Stimulated activated CD8-positive, alpha-beta memory T cell treated with anti-CD3 and anti-CD28 coated beads, Interleukin-15, amount 100 ng/mL, for 24 hours (primary cell): Measurements from ENCODE around the gene OSTN.
"Not testable (repeated sequence)": the region's sequence is repeated elsewhere in the genome, so short reads cannot be mapped to it uniquely, and the experiment has no call there.

Source experiments
- DNase-seq: peaks from one replicate; pipeline ENCODE4 v3.0.0-alpha.2; 2020; ENCODE audit warnings: low read depth

Gene OSTN, protein sequence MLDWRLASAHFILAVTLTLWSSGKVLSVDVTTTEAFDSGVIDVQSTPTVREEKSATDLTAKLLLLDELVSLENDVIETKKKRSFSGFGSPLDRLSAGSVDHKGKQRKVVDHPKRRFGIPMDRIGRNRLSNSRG

DNA sequence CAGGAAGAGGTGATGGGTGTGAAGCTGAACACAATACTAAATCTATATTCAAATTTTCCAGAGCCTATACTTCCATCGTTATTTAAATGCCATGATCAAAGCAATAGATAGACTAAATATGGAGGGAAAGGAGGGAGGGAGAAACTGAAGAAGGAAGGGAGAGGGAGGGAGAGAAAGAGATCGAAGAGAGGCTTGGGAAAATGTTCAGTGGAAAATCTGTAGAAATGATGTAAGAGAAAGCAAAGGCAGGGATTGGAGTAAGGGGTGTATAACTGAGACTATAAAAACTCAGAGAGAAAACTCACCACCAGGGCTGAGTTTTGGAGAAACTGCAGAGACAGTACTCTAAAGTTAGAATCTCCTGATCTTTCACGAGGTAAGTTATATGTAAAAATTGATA, at the start of gene OSTN:
TSS of gene OSTN (plus strand) at position 310 of the 400 bp plus-strand sequence. CDS start 13,292 bp downstream, outside the sequence.
- DNase-seq = no peak

DNA sequence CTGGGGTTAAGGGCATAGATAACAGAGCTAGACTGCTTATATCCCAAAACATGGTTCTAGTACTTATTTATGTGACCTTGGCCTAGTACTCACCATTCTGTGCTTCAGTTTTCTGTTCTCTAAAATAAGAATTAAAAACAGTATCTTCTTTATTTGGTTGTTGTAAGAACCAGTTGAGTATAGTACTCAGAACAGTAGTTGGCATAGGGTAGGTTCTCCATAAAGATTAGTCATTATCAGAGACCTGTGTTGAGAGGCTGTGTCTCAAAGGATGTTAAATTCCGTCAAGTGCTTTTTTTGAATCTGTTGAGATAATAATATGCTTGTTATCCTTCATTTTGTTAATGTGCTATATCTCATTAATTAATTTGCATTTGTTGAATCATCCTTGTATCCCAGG, 47.4 kb upstream of the OSTN start:
- no peak for DNase-seq

DNA sequence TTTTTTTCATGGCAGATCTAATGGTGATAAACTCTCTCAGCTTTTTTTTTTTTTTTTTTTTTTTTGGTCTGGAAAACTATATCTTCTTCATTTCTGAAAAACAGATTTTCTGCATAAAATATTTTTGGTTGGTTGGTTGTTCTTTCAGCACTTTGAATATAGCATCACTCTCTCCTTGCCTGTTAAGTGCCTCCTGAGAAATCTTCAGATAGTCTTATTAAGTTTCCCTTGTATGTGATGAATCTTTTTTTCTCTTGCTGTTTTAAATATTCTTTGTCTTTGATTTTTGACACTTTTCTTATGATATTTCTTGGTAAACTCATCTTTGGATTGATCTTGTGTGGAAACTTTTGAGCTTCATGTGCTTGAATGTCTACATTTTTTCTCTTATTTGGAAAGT, 44.2 kb upstream of the OSTN start:
- no peak for DNase-seq

DNA sequence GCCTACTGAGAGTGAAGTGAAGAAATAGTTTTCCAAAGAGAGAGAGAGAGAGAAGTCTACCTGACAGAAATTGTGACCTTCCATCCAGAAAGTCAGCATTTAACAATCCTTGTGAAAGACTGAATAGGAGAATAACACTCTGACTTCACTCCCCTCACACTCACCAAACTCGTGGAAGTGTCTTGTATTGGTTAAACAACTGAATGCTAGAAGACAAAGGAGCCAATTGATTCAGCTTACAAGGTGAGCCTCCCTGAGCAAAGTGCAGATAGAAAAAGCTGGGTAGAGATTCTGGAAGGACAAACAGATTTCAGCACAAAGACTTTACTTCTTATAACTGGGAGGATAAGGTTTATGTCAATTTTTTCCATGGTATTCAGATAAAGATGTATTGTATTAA, 40.8 kb upstream of the OSTN start:
- no peak for DNase-seq

DNA sequence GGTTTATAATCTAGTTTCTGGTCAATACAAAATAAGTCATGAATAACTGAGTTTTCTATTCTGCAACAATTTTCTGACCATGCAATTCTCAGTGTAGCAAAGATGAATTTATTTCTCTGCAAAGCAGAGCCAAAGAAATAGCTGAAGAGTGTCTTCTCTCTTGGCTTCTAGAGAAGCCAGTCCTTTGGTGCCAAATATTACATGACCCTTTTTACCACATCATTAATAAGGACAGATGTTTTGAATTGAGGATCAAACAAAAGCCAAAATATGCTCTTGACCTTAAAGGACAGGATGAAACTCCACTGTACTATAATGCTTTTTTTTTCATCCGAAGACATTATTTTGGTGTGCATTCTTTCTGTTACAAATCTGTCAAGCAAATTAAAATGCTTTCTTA, 40.2 kb upstream of the OSTN start:
- DNase-seq = no peak

DNA sequence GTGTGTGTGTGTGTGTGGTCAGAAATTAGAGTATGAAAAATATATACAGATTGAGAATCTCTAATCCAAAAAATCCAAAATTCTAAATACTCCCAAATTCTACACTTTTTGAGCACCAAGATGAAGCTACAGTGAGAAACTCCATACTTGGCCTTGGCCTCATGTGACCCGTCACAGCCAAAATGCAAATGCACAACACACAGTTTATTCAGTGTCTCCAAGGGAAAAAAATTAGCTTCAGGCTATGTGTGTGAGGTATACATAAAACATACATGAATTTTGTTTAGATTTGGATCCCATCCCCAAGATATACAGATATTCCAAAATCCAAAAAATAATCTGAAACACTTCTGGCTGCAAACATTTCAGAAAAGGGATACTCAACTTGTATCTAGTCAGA, 33.2 kb upstream of the OSTN start:
- DNase-seq = no peak

DNA sequence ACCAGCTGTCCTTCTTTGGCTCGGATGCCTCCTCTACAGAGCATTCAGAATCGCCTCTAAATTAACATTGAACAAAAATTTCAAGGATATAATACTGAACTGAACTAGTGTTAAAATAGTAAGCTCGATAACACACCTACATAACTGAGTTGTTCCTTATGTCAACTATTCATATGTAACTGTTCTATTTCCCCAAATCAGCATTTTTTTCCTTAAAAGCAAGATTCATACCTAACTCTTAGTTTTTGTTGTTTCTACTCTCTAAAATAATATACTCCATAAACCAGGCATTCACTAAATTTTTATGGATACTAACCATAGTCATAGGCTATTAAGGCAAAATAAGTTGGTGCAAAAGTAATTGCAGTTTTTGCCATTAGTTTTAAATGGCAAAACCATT, 32.7 kb upstream of the OSTN start:
- no peak for DNase-seq

DNA sequence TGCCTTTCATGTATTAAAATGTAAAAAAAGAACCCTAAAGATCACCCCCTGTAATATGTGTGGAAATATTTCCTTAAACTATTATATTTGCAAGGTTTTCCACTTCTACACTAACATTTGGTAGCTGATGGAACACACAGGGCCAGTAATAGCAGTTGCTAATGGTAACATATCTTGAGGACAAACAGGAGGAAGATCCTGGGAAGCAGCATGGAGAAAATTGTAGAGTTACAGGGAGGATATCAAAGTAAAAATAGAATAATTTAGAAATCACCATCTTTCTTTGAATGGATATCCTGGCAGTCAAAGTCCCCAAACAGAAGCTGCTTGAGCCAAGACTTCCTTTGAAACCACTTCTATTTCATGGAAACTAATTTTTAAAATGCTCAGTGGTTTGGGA, 29.5 kb upstream of the OSTN start:
- DNase-seq = no peak

DNA sequence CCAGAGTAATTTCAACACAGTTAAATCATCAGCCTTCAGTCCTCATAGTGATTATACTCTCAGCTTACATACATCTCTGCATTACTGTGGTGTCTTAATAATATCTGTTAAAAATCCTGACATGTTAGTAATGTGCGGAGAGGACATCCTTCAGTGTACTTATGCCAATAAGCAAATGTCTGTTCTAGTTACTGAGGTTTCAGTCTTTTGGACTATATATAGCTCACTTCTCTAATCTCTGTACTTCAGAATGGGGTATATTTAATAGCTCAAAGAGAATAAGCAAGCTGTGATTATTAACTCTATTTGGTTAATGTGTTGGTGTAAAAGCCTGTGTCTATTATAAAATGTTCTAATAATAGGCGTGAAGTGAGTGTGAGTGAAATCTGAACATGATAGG, 28.9 kb upstream of the OSTN start:
- no peak for DNase-seq

DNA sequence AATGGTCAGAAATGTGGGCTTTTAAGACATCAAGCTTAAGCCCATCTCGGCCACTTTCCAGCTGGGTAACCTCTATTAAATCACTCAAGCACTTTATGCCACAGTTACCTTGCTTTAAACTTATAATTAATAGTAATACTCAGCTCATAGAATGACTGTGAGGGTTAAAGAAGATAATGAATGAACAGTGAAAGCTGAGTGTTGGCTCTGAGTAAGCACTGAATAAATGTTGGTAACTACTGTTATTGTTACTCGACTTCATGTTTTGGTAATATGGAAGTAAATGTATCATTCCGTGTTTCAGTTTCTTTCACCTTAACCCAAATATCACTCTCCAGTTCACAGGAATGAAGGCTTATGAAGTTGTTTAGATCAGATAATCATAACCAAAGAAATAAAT, 23.9 kb upstream of the OSTN start:
- no peak for DNase-seq

DNA sequence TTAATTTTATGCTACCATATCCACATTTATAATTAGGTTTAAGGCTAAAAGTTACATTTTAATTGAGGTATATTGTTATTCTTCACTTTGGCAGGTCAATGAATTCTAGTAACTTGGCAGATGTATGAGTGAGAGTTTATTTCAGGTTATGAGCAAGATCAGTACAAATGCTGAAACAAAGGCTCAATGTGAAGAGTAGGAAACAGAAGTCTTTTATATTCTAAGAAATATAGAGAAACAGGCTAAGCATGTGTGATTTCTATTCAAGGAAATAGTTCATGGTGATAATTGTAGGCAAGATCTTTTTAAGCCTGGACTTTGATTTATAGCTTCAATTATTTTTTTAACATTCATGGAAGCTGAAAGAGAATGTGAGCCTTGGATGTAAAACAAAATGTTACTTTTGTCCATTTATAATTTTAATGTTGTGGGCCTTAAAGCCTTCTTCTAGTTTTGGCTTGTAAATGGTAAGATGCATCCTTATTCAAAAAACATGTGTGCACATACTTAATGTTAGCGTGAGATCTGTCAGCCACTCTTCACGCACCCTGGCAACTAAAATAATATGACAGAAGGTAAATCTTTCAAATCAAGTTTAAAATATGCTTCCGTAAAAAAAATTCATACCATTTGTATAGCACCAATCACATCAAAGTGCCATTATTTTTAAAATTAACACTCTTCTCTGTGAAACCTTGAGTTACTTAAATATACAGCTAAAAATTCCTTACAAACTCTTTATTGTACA, 22.8 kb upstream of the OSTN start:
- DNase-seq = no peak

DNA sequence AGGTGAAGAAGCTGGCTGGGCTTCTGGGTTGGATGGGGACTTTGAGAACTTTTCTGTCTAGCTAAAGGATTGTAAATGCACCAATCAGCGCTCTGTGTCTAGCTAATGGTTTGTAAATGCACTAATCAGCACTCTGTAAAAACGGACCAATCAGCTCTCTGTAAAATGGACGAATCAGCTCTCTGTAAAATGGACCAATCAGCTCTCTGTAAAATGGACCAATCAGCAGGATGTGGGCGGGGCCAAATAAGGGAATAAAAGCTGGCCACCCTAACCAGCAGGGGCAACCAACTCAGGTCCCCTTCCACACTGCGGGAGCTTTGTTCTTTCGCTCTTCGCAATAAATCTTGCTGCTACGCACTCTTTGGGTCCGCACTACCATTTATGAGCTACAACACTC, 13.7 kb upstream of the OSTN start:
- not testable (repeated sequence) for DNase-seq

DNA sequence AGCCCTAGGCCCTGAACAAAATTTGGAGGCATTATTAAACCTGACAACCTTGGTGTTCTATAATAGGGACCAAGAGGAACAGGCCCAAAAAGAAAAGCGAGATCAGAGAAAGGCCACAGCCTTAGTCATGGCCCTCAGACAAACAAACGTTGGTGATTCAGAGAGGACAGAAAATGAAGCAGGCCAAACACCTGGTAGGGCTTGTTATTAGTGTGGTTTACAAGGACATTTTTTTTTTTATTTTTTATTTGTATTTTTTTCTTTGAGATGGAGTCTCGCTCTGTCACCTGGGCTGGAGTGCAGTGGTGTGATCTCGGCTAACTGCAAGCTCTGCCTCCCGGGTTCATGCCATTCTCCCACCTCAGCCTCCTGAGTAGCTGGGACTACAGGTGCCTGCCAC, 10.8 kb upstream of the OSTN start:
- DNase-seq = not testable (repeated sequence)

DNA sequence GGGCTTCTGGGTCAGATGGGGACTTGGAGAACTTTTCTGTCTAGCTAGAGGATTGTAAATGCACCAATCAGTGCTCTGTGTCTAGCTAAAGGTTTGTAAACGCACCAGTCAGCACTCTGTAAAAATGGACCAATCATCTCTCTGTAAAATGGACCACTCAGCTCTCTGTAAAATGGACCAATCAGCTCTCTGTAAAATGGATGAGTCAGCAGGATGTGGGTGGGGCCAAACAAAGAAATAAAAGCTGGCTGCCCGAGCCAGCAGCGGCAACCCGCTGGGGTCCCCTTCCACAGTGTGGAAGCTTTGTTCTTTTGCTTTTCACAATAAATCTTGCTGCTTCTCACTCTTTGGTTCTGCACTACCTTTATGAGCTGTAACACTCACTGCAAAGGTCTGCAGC, 6.8 kb upstream of the OSTN start:
- DNase-seq = not testable (repeated sequence)

DNA sequence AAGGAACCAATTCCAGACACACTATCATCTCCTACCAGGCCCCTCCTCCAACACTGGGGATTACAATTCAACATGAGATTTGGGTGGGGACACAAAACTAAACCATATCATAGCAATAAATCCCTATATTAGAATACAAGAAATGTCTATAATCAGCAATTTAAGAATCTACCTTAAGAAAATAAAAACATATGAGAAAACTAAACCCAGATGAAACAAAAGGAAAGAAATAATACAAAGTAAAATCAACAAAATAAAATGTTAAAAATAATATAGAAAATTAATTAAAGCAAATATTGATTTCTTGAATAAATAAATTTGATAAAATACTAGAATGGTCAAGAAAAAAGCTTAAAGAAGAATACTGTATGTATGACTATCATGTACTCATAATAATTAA, 6.1 kb upstream of the OSTN start:
- no peak for DNase-seq

DNA sequence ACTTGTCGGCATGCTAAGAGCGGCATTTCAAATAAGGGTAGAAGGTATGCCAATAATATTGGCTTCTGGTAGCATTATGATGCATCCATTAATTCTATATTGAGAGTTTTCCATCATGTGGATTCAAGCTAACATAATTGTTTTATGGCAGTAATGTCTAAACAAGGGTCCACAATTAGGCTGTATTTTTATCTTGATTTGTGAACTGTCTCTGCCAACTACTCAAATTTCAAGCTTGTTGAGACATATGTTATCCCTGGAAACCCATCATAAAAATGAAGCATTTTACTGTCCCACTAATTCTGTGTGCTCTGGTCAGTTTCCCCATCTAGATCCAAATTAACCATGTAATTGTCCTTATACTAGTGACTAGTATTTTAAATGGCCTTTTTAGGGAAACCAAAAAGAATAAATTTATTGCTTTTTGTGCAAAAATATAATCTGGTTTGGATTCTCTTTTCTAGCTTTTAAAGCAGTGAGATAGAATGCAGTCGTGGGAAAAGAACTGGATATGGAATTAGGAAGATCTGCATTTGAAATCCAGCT, 1.2 kb upstream of the OSTN start:
- no peak for DNase-seq

DNA sequence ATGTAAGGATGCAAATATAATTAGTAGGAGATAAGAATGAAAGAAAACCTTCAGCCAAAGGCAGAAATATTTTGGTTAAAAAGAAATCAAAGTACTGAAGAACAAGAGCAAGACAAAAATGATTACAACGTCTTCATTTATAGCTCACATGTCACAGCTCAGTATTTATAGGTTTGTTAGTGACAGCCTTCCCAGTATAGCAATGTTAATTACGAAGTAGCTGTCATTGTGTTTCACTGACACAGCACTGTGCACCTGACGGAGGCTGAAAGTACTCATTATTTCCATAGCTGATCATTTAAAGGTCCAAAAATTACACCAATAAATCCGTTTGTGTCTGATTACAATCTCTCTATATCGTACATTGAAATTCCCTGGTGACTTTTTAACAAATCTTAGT, 561 bp upstream of the OSTN start:
- DNase-seq = no peak

DNA sequence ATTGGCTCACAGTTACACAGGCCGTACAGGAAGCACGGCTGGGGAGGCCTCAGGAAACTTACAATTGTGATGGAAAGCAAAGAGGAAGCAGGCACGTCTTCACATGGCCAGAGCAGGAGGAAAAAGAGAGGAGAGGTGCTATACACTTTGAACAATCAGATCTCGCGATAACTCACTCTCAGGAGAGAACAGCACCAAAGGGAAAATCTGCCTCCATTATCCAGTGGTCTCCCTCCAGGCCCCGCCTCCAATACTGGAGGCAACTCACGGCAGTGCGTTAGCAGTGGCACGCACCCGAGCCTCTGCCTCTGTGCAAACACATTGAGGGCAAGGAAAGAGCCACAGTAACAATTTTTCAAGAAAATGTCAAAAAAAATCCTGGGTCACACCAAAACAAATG, 11.0 kb downstream of the OSTN start:
- DNase-seq = no peak

DNA sequence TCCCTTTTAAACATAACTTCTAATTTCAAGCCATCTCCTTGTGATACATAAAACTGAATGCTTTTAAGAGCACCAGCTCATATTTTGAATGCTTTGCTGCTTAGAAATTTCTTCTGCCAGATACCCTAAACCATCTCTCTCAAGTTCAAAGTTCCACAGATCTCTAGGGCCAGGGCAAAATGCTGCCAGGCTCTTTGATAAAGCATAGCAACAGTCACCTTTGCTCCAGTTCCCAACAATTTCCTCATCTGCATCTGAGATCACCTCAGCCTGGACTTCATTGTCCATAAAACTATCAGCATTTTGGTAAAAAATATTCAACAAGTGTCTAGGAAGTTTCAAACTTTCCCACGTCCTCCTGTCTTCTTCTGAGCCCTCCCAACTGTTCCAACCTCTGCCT, 17.5 kb downstream of the OSTN start:
- DNase-seq = no peak

DNA sequence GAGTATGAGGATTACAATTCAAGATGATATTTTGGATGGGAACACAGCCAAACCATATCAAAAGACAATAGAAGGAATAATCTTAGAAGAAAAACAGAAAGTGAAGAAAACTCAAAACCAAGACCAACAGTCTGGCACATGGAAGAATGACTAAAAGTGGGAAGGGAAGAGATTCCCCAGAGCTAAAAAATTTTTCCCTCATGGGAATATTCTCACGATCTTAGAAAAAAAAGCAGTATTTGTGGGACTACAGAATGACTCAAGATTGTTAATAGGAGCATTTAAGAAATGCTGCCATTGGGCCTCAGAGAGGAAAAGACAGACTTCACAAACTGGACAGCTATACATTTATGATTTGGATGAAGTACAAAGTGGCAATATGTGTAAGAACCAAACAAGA, 18.3 kb downstream of the OSTN start:
- no peak for DNase-seq

DNA sequence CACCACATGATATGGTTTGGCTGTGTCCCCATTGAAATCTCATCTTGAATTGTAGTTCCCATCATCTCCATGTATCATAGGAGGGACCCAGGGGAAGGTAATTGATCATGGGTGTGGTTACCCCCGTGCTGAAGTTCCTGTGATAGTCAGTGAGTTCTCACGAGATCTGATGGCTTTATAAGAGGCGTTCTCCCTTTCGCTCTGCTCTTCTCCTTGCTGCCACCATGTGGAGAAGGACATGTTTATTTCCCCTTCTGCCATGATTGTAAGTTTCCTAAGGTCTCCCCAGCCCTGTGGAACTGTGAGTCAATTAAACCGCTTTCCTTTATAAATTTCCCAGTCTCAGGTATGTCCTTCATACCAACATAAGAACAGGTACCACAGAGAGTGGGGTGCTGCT, 21.9 kb downstream of the OSTN start:
- no peak for DNase-seq

DNA sequence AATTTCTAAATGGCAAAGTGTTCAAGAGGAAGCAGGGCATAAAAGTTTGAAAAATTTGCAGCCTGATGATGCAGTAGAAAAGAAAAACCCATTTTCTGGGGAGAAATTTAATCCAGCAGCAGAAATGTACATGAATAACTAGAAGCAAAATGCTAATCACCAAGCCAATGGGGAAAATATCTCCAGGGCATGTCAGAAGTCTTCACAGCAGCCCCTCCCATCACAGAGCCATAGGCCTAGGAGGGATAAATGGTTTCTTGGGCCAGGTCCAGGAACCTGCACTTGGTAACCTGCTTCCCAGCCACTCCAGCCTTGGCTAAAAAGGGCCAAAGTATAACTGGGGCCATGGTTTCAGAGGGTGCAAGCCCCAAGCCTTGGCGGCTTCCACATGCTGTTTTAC, 22.6 kb downstream of the OSTN start:
- no peak for DNase-seq

DNA sequence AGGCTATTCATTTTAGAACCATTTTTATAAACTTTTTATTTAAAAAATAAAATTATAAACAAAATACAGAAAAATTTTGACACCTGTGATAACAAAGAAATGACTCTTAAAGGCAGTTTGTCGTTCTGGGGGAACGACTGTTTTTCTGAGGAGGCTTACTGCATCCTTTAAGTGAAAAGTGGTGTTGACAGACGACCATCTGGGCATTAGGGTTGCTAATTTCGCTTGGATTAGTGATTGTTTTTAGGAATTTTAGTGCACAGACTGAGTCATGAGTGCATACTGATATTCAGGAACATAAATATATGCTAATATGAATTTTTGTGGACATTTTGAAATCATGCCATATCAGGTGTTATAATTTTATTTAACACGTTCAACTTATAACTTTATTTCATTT, 28.5 kb downstream of the OSTN start:
- no peak for DNase-seq

DNA sequence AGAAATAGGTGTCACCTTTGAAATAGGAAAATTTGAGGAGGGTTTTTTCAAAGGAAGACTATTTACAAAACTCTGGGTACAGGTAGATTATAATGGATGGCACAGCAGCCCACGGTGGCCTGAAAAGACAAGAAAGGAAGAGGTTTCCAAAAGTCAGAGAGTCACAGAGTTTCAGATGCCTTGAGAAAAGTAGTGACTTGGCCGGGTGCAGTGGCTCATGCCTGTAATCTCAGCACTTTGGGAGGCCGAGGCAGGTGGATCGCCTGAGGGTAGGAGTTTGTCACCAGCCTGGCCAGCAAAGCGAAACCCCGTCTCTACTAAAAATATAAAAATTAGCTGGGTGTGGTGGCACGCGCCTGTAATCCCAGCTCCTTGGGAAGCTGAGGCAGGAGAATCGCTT, 35.2 kb downstream of the OSTN start:
- no peak for DNase-seq
